ENCODE results near the gene RAPGEF2.

- TF ChIP-seq CHD2 (IDR thresholded peaks at IDR 0.05; ENCODE audit: borderline replicate concordance, low read depth, low read length) (no peak), CTCF (IDR thresholded peaks at IDR 0.05 in 2 of 3, conservative IDR thresholded peaks at IDR 0.05 in 1 of 3; ENCODE audit: control insufficient read depth in 2 of 3, extremely low read depth in 1 of 3, insufficient read depth in 1 of 3, low read depth in 3 of 3, low read length in 3 of 3) (no peak), MAX (IDR thresholded peaks at IDR 0.05; ENCODE audit: low read depth, low read length) (no peak)
Measured at GRCh38 chr4:159143687-159144086, 40.8 kb downstream of the RAPGEF2 start.
